Pancreas (tissue), 10 donors: ENCODE results near the gene PTGER3. TPM values are rescaled to one million over a fixed set of nuclear protein-coding genes. Genes with fewer than 3 reads are reported as not detected.

Experiments
- ATAC-seq, 4 donors: fragments of 200-7000 bp; cut with Tn5 transposase; one replicate each; pipeline versions ENCODE4 v1.8.0 to v1.9.1; 2020; ENCODE audit warnings: mild to moderate bottlenecking in 4 of 4, moderate library complexity in 4 of 4
- DNase-seq, 6 donors: peaks; one replicate each; pipeline ENCODE4 v3.0.0-alpha.2; 2020
- FAIRE-seq: peaks from 2 replicates; lab custom pipeline; 2012; peaks lifted over from hg19 to GRCh38; lab: Jason Lieb, UNC
- H3K27ac ChIP-seq, 4 donors: fragments of 200-600 bp; sonication (generic); 1 replicate in 3 of 4; 2 replicates in 1 of 4; pipeline versions ENCODE4 v1.5.0 to v1.8.0; 2020
- H3K27me3 ChIP-seq, 4 donors: fragments of 200-600 bp; one replicate each; pipeline ENCODE4 v1.8.0; 2021
- H3K36me3 ChIP-seq, 3 donors: fragments of 200-600 bp; sonication (generic) in 1 of 3; one replicate each; pipeline versions ENCODE4 v1.5.0 to v1.8.0; 2020 to 2021
- H3K4me1 ChIP-seq, 3 donors: fragments of 200-600 bp; one replicate each; pipeline ENCODE4 v1.8.0; 2021
- H3K4me3 ChIP-seq, 4 donors: fragments of 200-600 bp; sonication (generic) in 2 of 4; one replicate each; pipeline versions ENCODE4 v1.5.0 to v1.8.0; 2020 to 2021
- H3K9me3 ChIP-seq, 4 donors: fragments of 200-600 bp; one replicate each; pipeline ENCODE4 v1.8.0; 2021
- WGBS, 2 donors: extraction: QIAGEN DNeasy Blood & Tissue Kit; methylation state at CpG; one replicate each; pipeline ENCODE4 v1.1.7; 2013; 5-methylcytosine and 5-hydroxymethylcytosine counted together
- intact Hi-C, 3 donors: fragments of 100-400 bp; cut with DNase I; formaldehyde crosslinking; loops; one replicate each; pipeline versions ENCODE4 v1.11.1 to v1.14.2; 2022
- polyA plus RNA-seq, 2 donors: library from polyadenylated mRNA; stranded (reverse); fragments of 200-250 nt; gene quantifications; one replicate each; pipeline ENCODE4 v1.2.3, GENCODE V29; 2013
- total RNA-seq, 6 donors: library from RNA; stranded (reverse); fragmentation: NEBNext Ultra II Directional in 4 of 6; extraction: Animal tissue kit (Norgen Biotek cat#: 25700) in 4 of 6; gene quantifications; one replicate each; pipeline versions ENCODE4 v1.2.1 to v1.2.4, GENCODE V29; 2021 to 2023
- TF ChIP-seq, protein P1 (sequence below), 4 donors: fragments of 200-600 bp; sonication (generic) in 3 of 4; IDR thresholded peaks; one replicate each; pipeline versions ENCODE4 v1.5.0 to v1.8.0; 2021; ENCODE audit warnings: antibody characterized with exemption in 4 of 4
- donor health status: healthy with polysubstance abuse.
- donor health status: DM: no; HTN: no; CAD: no; lungs with moderate emphysema.
- donor health status: DM: no; HTN: no; CAD: no.
- donor health status: control.
- donor health status: control.
- donor health status: Bipolar disorder and iron deficiency.
- donor health status: DM: yes; HTN: yes; CAD: no.
- donor health status: DM: no; HTN: no; CAD: no.
- donor health status: DM: no; HTN: no; CAD: no.
- donor health status: DM: yes; HTN: yes; CAD: no.

The PTGER3 gene
- total and polyA plus RNA-seq, 8 donors: 3.2 to 7.7 (median 6.0) TPM

GRCh38 chr1:71046891-71047634 lies 553 bp downstream of the PTGER3 start:
- Histone ChIP-seq H3K9me3 (no peaks in the 10 kb centered on the region), H3K27ac (peak overlapping the region in 3 of 4 donors; percentile 13 to 21 (median 20)), H3K36me3 (no peaks in the 10 kb centered on the region), H3K27me3 (no peaks in the 10 kb centered on the region), H3K4me3 (peak overlapping the region; percentile 41 to 71 (median 51)), H3K4me1 (peaks cover 0 to 7% (median 0%) of the 10 kb centered on the region in 3 donors)
- TF ChIP-seq, protein P1, sequence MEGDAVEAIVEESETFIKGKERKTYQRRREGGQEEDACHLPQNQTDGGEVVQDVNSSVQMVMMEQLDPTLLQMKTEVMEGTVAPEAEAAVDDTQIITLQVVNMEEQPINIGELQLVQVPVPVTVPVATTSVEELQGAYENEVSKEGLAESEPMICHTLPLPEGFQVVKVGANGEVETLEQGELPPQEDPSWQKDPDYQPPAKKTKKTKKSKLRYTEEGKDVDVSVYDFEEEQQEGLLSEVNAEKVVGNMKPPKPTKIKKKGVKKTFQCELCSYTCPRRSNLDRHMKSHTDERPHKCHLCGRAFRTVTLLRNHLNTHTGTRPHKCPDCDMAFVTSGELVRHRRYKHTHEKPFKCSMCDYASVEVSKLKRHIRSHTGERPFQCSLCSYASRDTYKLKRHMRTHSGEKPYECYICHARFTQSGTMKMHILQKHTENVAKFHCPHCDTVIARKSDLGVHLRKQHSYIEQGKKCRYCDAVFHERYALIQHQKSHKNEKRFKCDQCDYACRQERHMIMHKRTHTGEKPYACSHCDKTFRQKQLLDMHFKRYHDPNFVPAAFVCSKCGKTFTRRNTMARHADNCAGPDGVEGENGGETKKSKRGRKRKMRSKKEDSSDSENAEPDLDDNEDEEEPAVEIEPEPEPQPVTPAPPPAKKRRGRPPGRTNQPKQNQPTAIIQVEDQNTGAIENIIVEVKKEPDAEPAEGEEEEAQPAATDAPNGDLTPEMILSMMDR (IDR thresholded peaks at IDR 0.05): no peak
- peak; percentile 46 to 63 (median 54) for ATAC-seq
- no peak for FAIRE-seq
- intact Hi-C loops: loop anchor here in 1 of 3 donors (10.0 kb wide), 1 partner anchor 512 kb away; no protein-coding TSS in a partner anchor
- DNase-seq: peak in 5 of 6 donors; percentile 19 to 80 (median 58)
- WGBS, 2 donors: 2 to 4% methylated on average over 72 to 73 of the region's 73 CpGs

DNA sequence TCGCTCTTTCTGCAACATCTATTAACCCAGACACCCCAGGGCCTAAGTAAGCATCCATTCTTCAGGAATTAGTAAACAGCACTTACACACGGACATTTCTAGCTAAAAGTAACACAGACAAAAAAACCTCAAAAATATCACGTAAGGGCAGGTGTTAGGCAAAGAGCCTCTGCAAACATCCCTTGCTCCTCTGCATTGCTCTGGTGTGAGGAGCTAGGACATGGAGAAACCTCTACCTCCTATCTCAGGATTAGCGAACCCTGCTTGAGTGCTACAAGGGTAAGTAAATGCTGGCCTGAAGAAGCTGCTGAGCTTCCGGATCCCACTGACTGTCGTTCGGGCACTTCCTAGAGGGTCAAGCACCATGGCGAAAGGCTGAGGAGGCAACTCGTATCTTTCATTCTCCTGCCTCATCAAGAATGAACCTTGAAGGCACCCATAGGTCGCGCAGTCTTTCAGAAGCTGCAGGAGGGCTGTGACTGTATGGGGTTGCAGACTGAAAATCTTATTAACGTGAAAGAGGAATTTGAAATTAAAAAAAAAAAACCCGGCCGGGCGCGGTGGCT lies 2.1 kb downstream of the PTGER3 start:
- H3K4me1 ChIP-seq: peaks cover 0 to 7% (median 0%) of the 10 kb centered on the region in 3 donors
- FAIRE-seq: no peak
- H3K36me3 ChIP-seq: no peaks in the 10 kb centered on the region
- H3K27ac ChIP-seq: peak overlapping the region in 1 of 4 donors; percentile 25
- ATAC-seq: peak in 1 of 4 donors; percentile 11
- peak overlapping the region in 2 of 4 donors; percentile 30 to 71 for H3K4me3 ChIP-seq
- H3K27me3 ChIP-seq: no peaks in the 10 kb centered on the region
- DNase-seq: no peak
- WGBS, 2 donors: 55 to 63% methylated on average over 16 of the region's 16 CpGs
- intact Hi-C loops: loop anchor here in 1 of 3 donors (10.0 kb wide), 1 partner anchor 511 kb away; no protein-coding TSS in a partner anchor
- no peaks in the 10 kb centered on the region for H3K9me3 ChIP-seq
- TF ChIP-seq, protein P1 (IDR thresholded peaks at IDR 0.05): no peak

DNA sequence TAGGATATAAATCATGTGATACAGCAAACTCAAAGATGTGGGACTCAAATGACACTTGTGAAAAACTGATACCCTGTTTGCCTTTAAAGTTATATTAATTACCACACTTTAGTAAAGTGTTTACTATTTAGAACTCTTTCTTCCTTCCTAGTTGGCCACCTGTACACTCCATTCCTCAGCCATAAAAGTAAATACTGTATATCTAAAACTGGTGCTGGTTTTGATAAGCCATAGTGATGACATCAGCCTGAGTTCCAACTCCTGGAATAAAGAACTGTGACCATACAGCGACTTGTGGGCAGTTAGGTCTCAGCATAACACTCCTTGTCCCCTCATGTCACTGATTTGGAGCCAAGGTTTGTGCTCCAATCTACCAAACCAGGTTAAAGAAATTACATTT lies 2.8 kb downstream of the PTGER3 start:
- H3K4me3 ChIP-seq: peak overlapping the region in 1 of 4 donors; percentile 30
- 17 to 30% methylated on average over 1 of the region's 1 CpG for WGBS, 2 donors
- TF ChIP-seq, protein P1 (IDR thresholded peaks at IDR 0.05): no peak
- peak in 1 of 4 donors; percentile 42 for ATAC-seq
- H3K27me3 ChIP-seq: no peaks in the 10 kb centered on the region
- H3K4me1 ChIP-seq: peaks cover 0 to 7% (median 0%) of the 10 kb centered on the region in 3 donors
- H3K9me3 ChIP-seq: no peaks in the 10 kb centered on the region
- H3K36me3 ChIP-seq: no peaks in the 10 kb centered on the region
- no peak for DNase-seq
- intact Hi-C loops: loop anchor here in 1 of 3 donors (10.0 kb wide), 1 partner anchor 510 kb away; no protein-coding TSS in a partner anchor
- FAIRE-seq: no peak
- H3K27ac ChIP-seq: no peak overlapping the region

DNA sequence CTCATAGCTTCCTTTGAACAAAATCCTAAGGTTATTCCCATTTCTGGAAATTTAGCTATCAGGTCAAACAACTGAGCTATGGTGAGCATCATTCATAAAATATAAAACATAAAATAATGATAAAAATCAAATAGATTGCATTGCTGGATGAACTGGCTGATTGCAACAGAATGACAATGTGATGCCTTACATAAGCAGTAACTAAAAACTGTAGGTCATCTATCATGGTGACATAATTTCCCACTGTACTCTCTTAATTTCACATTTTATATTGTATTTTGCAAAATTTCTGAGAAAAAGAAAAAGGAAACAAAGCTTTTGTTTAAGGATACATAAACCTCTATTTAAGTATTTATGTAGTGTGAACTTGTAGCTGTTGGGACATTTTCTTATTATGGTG lies 4.6 kb downstream of the PTGER3 start:
- FAIRE-seq (no peak), ATAC-seq (no peak), DNase-seq (no peak)
- Histone ChIP-seq H3K4me3 (no peak overlapping the region), H3K27ac (no peak overlapping the region), H3K27me3 (no peaks in the 10 kb centered on the region), H3K36me3 (no peaks in the 10 kb centered on the region), H3K9me3 (no peaks in the 10 kb centered on the region), H3K4me1 (peaks cover 0 to 7% (median 0%) of the 10 kb centered on the region in 3 donors)
- TF ChIP-seq, protein P1 (IDR thresholded peaks at IDR 0.05): no peak
- intact Hi-C loops: loop anchor here in 1 of 3 donors (10.0 kb wide), 1 partner anchor 508 kb away; no protein-coding TSS in a partner anchor
